K562 (cell line): ENCODE results near the gene RASSF3. TPM values are rescaled to one million over a fixed set of nuclear protein-coding genes. Genes with fewer than 3 reads are reported as not detected.

Experiments used
- HNRNPUL1 ChIP-seq: fragments of 200-400 bp; formaldehyde crosslinking; IDR thresholded peaks from 2 replicates; pipeline ENCODE4 v1.6.1; 2017; ENCODE audit warnings: low read length
- MEF2A ChIP-seq: IDR thresholded peaks from 2 replicates; pipeline ENCODE4 v1.6.1; 2011; ENCODE audit warnings: low read depth, mild to moderate bottlenecking, low read length, moderate library complexity; ENCODE audit not compliant: control insufficient read depth
- NR2C1 ChIP-seq, 2 experiments: fragments of 450-650 bp; IDR thresholded peaks; 2 replicates each; pipeline ENCODE4 v1.6.1; 2017; ENCODE audit warnings: mild to moderate bottlenecking in 2 of 2, antibody characterized with exemption in 1 of 2, inconsistent platforms in 1 of 2, missing compliant biosample characterization in 1 of 2, missing genetic modification characterization in 1 of 2
- PRPF4 ChIP-seq: fragments of 200-400 bp; formaldehyde crosslinking; IDR thresholded peaks from one replicate; pipeline ENCODE4 v1.6.1; 2017; ENCODE audit warnings: low read length, low read depth, mild to moderate bottlenecking; ENCODE audit not compliant: insufficient read depth, poor library complexity, severe bottlenecking
- RFX7 ChIP-seq: fragments of 250-450 bp; sonication (Bioruptor Pico); IDR thresholded peaks from 2 replicates; pipeline ENCODE4 v1.5.1; 2021; ENCODE audit warnings: mild to moderate bottlenecking
- polyA plus RNA-seq, 8 experiments: library from polyadenylated mRNA; depleted of rRNA in 4 of 8; stranded (reverse) in 5 of 8; unstranded in 3 of 8; fragments of >200 nt; fragmentation: Nextera tagmentation in 2 of 8; fragmentation: Illumina TruSeq in 1 of 8; extraction: Ambion mirVana in 2 of 8; extraction: Trizol in 1 of 8; gene quantifications; 2 replicates each; pipeline versions ENCODE4 v1.2.1 to v1.2.3, GENCODE V29; 2011 to 2014; ENCODE audit warnings: inconsistent platforms in 1 of 8, missing spikeins in 1 of 8
- total RNA-seq, 7 experiments: library from RNA; depleted of rRNA in 6 of 7; stranded (reverse); fragments of >200 nt in 6 of 7; fragmentation: Illumina TruSeq in 2 of 7; extraction: Trizol in 2 of 7; gene quantifications; 2 replicates each; pipeline versions ENCODE4 v1.2.1 to v1.2.3, GENCODE V29; 2011 to 2021; ENCODE audit warnings: low replicate concordance in 1 of 7
- TF ChIP-seq, protein P1 (sequence below), 2 experiments: fragments of 450-650 bp in 1 of 2; sonication (generic) in 1 of 2; formaldehyde crosslinking in 1 of 2; IDR thresholded peaks; 2 replicates each; pipeline versions ENCODE4 v1.7.1 to v1.9.0; 2016 to 2022; ENCODE audit warnings: inconsistent platforms in 1 of 2, mild to moderate bottlenecking in 1 of 2, missing genetic modification reagents in 1 of 2
- TF ChIP-seq, protein P2 (sequence below): fragments of 250-450 bp; sonication (Bioruptor Pico); IDR thresholded peaks from 2 replicates; pipeline ENCODE4 v1.8.0; 2021; ENCODE audit warnings: moderate library complexity, mild to moderate bottlenecking, inconsistent platforms
- TF ChIP-seq, protein P3 (sequence below): IDR thresholded peaks from 2 replicates; pipeline ENCODE4 v1.6.1; 2014; ENCODE audit warnings: antibody characterized with exemption
- TF ChIP-seq, protein P4 (sequence below): sonication (generic); formaldehyde crosslinking; IDR thresholded peaks from 2 replicates; pipeline ENCODE4 v1.8.0; 2022; ENCODE audit warnings: mild to moderate bottlenecking, low read depth, missing genetic modification reagents

Gene RASSF3
- total and polyA plus RNA-seq, 9 of the 15 experiments (the other 6 are each of a cell fraction or from before 2014, with no cell fraction given) = 3.7 to 39.2 (median 20.2) TPM

DNA sequence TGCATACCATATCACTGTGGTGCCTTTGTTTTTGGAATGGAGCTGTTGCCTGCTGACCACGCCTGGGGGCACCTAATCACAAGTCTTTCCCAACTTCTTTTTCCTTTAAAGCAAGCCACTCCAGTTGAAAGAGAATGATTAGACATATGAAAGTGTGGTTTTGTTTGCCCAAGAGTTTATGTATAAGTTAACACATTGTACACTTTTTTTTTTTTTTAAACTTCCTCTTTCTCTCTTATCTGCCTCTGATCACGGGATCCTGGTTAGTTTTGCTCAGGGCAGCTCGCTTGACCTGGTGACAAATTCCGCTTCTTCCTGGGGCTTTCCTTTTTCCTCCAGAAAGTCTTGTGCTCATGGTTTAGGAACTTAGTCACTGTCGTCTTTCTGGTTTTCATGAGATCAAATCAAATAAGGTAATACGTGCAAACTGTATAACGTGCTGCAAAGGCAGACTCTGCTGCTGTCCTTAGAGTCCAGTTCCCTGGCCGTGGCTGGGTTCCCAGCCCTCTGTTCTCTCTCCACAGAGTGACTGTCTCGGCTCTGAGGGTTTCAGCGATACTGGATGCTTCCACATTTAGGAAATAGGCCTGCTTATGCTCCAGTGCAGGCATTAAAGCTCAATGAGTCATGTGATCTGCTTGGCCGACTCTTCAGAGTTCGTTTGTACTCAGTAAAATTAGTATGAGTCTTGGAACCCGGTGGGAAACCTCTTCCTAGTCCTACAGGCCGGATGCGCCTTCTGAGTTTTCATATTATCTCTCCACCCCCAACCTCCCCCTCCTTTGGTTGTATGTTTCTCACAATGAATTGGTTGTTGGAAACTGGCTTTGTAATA, 15.2 kb downstream of the RASSF3 start (continued):
- TF ChIP-seq, protein P1, sequence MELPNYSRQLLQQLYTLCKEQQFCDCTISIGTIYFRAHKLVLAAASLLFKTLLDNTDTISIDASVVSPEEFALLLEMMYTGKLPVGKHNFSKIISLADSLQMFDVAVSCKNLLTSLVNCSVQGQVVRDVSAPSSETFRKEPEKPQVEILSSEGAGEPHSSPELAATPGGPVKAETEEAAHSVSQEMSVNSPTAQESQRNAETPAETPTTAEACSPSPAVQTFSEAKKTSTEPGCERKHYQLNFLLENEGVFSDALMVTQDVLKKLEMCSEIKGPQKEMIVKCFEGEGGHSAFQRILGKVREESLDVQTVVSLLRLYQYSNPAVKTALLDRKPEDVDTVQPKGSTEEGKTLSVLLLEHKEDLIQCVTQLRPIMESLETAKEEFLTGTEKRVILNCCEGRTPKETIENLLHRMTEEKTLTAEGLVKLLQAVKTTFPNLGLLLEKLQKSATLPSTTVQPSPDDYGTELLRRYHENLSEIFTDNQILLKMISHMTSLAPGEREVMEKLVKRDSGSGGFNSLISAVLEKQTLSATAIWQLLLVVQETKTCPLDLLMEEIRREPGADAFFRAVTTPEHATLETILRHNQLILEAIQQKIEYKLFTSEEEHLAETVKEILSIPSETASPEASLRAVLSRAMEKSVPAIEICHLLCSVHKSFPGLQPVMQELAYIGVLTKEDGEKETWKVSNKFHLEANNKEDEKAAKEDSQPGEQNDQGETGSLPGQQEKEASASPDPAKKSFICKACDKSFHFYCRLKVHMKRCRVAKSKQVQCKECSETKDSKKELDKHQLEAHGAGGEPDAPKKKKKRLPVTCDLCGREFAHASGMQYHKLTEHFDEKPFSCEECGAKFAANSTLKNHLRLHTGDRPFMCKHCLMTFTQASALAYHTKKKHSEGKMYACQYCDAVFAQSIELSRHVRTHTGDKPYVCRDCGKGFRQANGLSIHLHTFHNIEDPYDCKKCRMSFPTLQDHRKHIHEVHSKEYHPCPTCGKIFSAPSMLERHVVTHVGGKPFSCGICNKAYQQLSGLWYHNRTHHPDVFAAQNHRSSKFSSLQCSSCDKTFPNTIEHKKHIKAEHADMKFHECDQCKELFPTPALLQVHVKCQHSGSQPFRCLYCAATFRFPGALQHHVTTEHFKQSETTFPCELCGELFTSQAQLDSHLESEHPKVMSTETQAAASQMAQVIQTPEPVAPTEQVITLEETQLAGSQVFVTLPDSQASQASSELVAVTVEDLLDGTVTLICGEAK (IDR thresholded peaks at IDR 0.05) = peak; percentile 46; the same call in 1 of the 2 replicates
- TF ChIP-seq, protein P1 (CRISPR knock-in tag; IDR thresholded peaks at IDR 0.05) = no peak
- TF ChIP-seq, protein P2, sequence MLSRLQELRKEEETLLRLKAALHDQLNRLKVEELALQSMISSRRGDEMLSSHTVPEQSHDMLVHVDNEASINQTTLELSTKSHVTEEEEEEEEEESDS (CRISPR knock-in tag) = no peak
- TF ChIP-seq, protein P3, sequence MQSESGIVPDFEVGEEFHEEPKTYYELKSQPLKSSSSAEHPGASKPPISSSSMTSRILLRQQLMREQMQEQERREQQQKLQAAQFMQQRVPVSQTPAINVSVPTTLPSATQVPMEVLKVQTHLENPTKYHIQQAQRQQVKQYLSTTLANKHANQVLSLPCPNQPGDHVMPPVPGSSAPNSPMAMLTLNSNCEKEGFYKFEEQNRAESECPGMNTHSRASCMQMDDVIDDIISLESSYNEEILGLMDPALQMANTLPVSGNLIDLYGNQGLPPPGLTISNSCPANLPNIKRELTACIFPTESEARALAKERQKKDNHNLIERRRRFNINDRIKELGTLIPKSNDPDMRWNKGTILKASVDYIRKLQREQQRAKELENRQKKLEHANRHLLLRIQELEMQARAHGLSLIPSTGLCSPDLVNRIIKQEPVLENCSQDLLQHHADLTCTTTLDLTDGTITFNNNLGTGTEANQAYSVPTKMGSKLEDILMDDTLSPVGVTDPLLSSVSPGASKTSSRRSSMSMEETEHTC = peak; percentile 91
- TF ChIP-seq HNRNPUL1 (no peak), RFX7 (CRISPR knock-in tag) (no peak), MEF2A (no peak), PRPF4 (no peak), NR2C1 (IDR thresholded peaks at IDR 0.05) (peak; percentile 36; the same call in 1 of the 2 replicates), NR2C1 (tag; IDR thresholded peaks at IDR 0.05) (0 out of 2 replicates have a peak, but pooled peaks have one; percentile 27)
- TF ChIP-seq, protein P4, sequence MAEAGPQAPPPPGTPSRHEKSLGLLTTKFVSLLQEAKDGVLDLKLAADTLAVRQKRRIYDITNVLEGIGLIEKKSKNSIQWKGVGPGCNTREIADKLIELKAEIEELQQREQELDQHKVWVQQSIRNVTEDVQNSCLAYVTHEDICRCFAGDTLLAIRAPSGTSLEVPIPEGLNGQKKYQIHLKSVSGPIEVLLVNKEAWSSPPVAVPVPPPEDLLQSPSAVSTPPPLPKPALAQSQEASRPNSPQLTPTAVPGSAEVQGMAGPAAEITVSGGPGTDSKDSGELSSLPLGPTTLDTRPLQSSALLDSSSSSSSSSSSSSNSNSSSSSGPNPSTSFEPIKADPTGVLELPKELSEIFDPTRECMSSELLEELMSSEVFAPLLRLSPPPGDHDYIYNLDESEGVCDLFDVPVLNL (CRISPR knock-in tag) = no peak
